B cell (primary cell): ENCODE results near the gene VKORC1. TPM values are rescaled to one million over a fixed set of nuclear protein-coding genes. Genes with fewer than 3 reads are reported as not detected.

Experiments
- ATAC-seq: fragments of 200-7000 bp; cut with Tn5 transposase; one replicate; pipeline ENCODE4 v1.10.0; 2021; ENCODE audit warnings: low read depth, mild to moderate bottlenecking, moderate number of reproducible peaks, moderate library complexity
- CTCF ChIA-PET: fragments of 350-600 bp; sonication (Branson Sonifier 250); formaldehyde crosslinking; loops from one replicate; lab custom pipeline; 2021; ENCODE audit warnings: antibody characterized with exemption, inconsistent platforms; lab: Charles Lee
- POLR2A ChIA-PET: fragments of 350-600 bp; sonication (Branson Sonifier 250); formaldehyde crosslinking; loops from one replicate; lab custom pipeline; 2021; ENCODE audit warnings: antibody characterized with exemption; lab: Charles Lee
- DNase-seq: peaks from one replicate; pipeline ENCODE4 v3.0.0; 2013
- H2AFZ ChIP-seq: 2 replicates; pipeline ENCODE4 v1.6.1; 2012; ENCODE audit warnings: mild to moderate bottlenecking, low read depth, low read length; ENCODE audit not compliant: insufficient read depth, poor library complexity, severe bottlenecking
- H3K27ac ChIP-seq, 2 donors: 1 replicate in 1 of 2; 2 replicates in 1 of 2; pipeline ENCODE4 v1.5.1; 2012 to 2013; ENCODE audit warnings: low read length in 2 of 2, mild to moderate bottlenecking in 2 of 2, moderate library complexity in 1 of 2
- H3K27me3 ChIP-seq, 4 experiments: fragments of 200-600 bp in 1 of 4; sonication (generic) in 1 of 4; replicated peaks in 1 of 4; 1 replicate in 2 of 4; 2 replicates in 2 of 4; pipeline versions ENCODE4 v1.6.1 to v1.7.0; 2013 to 2016; ENCODE audit warnings: low read length in 3 of 4, mild to moderate bottlenecking in 2 of 4, mixed read lengths in 1 of 4, moderate library complexity in 1 of 4; ENCODE audit not compliant: insufficient read depth in 4 of 4, control insufficient read depth in 3 of 4; ENCODE audit errors: control extremely low read depth in 1 of 4
- H3K36me3 ChIP-seq, 2 experiments: replicated peaks in 1 of 2; 1 replicate in 1 of 2; 2 replicates in 1 of 2; pipeline versions ENCODE4 v1.6.1 to v1.7.1; 2013; ENCODE audit warnings: low read length in 1 of 2; ENCODE audit not compliant: insufficient read depth in 2 of 2, control insufficient read depth in 1 of 2; ENCODE audit errors: control extremely low read depth in 1 of 2, extremely low read depth in 1 of 2
- H3K4me1 ChIP-seq, 2 donors: fragments of 200-600 bp in 1 of 2; sonication (generic) in 1 of 2; 1 replicate in 1 of 2; 2 replicates in 1 of 2; pipeline versions ENCODE4 v1.5.1 to v1.6.1; 2013 to 2017; ENCODE audit warnings: low read length in 2 of 2; ENCODE audit not compliant: control insufficient read depth in 2 of 2, insufficient read depth in 2 of 2
- H3K4me2 ChIP-seq: replicated peaks from 2 replicates; pipeline ENCODE3; 2012; ENCODE audit warnings: mild to moderate bottlenecking, low read depth, low read length; ENCODE audit not compliant: poor library complexity, severe bottlenecking
- H3K4me3 ChIP-seq, 5 experiments: fragments of 200-600 bp in 1 of 5; sonication (generic) in 1 of 5; 1 replicate in 3 of 5; 2 replicates in 2 of 5; pipeline versions ENCODE4 v1.5.1 to v1.7.0; 2011 to 2016; ENCODE audit warnings: low read length in 4 of 5, mild to moderate bottlenecking in 4 of 5, low read depth in 2 of 5, control low read depth in 1 of 5, moderate library complexity in 1 of 5; ENCODE audit not compliant: insufficient read depth in 1 of 5; ENCODE audit errors: control extremely low read depth in 1 of 5, extremely low read depth in 1 of 5
- H3K79me2 ChIP-seq: fragments of 200-600 bp; sonication (generic); one replicate; pipeline ENCODE4 v1.6.0; 2016; ENCODE audit warnings: low read length; ENCODE audit not compliant: control insufficient read depth, insufficient read depth
- H3K9ac ChIP-seq: fragments of 200-600 bp; sonication (generic); 2 replicates; pipeline ENCODE4 v1.6.1; 2017; ENCODE audit warnings: mild to moderate bottlenecking, low read length, moderate library complexity
- H3K9me3 ChIP-seq, 3 donors: one replicate each; pipeline versions ENCODE4 v1.6.1 to v1.7.1; 2013; ENCODE audit warnings: low read length in 2 of 3; ENCODE audit not compliant: control insufficient read depth in 2 of 3, insufficient read depth in 1 of 3; ENCODE audit errors: control extremely low read depth in 1 of 3
- H4K20me1 ChIP-seq: 2 replicates; pipeline ENCODE4 v1.6.0; 2012; ENCODE audit warnings: mild to moderate bottlenecking, low read length; ENCODE audit not compliant: insufficient read depth, control insufficient read depth, poor library complexity, severe bottlenecking
- H3K27ac Mint-ChIP-seq: one replicate; pipeline ENCODE4 v1.8.0; 2021; ENCODE audit warnings: mixed read lengths
- H3K27me3 Mint-ChIP-seq: one replicate; pipeline ENCODE4 v1.8.0; 2021; ENCODE audit warnings: mixed read lengths
- H3K4me1 Mint-ChIP-seq: one replicate; pipeline ENCODE4 v1.8.0; 2021; ENCODE audit warnings: mixed read lengths
- H3K4me3 Mint-ChIP-seq: one replicate; pipeline ENCODE4 v1.8.0; 2021; ENCODE audit warnings: mixed read lengths
- H3K9me3 Mint-ChIP-seq: one replicate; pipeline ENCODE4 v1.8.0; 2022; ENCODE audit warnings: mixed read lengths; ENCODE audit not compliant: insufficient read depth
- EZH2 ChIP-seq: IDR thresholded peaks from 2 replicates; pipeline ENCODE4 v1.6.1; 2012; ENCODE audit warnings: borderline replicate concordance, low read depth, mild to moderate bottlenecking, moderate library complexity, low read length; ENCODE audit not compliant: insufficient read depth, poor library complexity, severe bottlenecking
- WGBS: methylation state at CpG from one replicate; pipeline ENCODE4 v1.1.5; 2013; ENCODE audit warnings: missing lambda C conversion rate; ENCODE audit not compliant: insufficient coverage; 5-methylcytosine and 5-hydroxymethylcytosine counted together
- intact Hi-C: fragments of 100-400 bp; cut with micrococcal nuclease; formaldehyde crosslinking; loops from one replicate; pipeline ENCODE4 v1.10.0; 2022
- polyA plus RNA-seq: library from polyadenylated mRNA; depleted of rRNA; stranded (reverse); fragments of >200 nt; gene quantifications from 2 replicates; pipeline ENCODE4 v1.2.3, GENCODE V29; 2012
- total RNA-seq, 2 donors: library from RNA; stranded (reverse); fragments of 120-200 nt in 1 of 2; gene quantifications; 1 replicate in 1 of 2; 2 replicates in 1 of 2; pipeline versions ENCODE4 v1.2.3 to v1.2.4, GENCODE V29; 2013 to 2022
- TF ChIP-seq, protein P1 (sequence below): fragments of 200-600 bp; IDR thresholded peaks from one replicate; pipeline ENCODE4 v1.8.0; 2022; ENCODE audit warnings: antibody characterized with exemption, mild to moderate bottlenecking

Gene VKORC1
- total and polyA plus RNA-seq, 2 donors (not counting 1 experiment from before 2014, with no cell fraction given) = 31.8 to 45.7 TPM

- WGBS = 82% methylated on average over 56 of the region's 56 CpGs
- no peaks in the 10 kb centered on the region for H3K27me3 ChIP-seq
- Mint-ChIP-seq H3K9me3 (no peaks in the 10 kb centered on the region), H3K27ac (no peak overlapping the region), H3K4me3 (no peak overlapping the region), H3K4me1 (peaks cover 12% of the 10 kb centered on the region), H3K27me3 (no peaks in the 10 kb centered on the region)
- TF ChIP-seq, protein P1, sequence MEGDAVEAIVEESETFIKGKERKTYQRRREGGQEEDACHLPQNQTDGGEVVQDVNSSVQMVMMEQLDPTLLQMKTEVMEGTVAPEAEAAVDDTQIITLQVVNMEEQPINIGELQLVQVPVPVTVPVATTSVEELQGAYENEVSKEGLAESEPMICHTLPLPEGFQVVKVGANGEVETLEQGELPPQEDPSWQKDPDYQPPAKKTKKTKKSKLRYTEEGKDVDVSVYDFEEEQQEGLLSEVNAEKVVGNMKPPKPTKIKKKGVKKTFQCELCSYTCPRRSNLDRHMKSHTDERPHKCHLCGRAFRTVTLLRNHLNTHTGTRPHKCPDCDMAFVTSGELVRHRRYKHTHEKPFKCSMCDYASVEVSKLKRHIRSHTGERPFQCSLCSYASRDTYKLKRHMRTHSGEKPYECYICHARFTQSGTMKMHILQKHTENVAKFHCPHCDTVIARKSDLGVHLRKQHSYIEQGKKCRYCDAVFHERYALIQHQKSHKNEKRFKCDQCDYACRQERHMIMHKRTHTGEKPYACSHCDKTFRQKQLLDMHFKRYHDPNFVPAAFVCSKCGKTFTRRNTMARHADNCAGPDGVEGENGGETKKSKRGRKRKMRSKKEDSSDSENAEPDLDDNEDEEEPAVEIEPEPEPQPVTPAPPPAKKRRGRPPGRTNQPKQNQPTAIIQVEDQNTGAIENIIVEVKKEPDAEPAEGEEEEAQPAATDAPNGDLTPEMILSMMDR = no peak
- TF ChIP-seq EZH2 = no peak
- no peak overlapping the region for H3K4me2 ChIP-seq
- H3K79me2 ChIP-seq = no peaks in the 10 kb centered on the region
- POLR2A ChIA-PET = no interaction called here
- H3K4me3 ChIP-seq = no peak overlapping the region
- H3K4me1 ChIP-seq = no peaks in the 10 kb centered on the region
- H2AFZ ChIP-seq = no peak overlapping the region
- peaks cover 0 to 20% of the 10 kb centered on the region in 2 experiments for H3K36me3 ChIP-seq
- intact Hi-C loops = no loop called here
- ATAC-seq = no peak
- no peak for DNase-seq
- no peak overlapping the region for H3K27ac ChIP-seq
- no peaks in the 10 kb centered on the region for H3K9me3 ChIP-seq
- no peak overlapping the region for H3K9ac ChIP-seq
- no peaks in the 10 kb centered on the region for H4K20me1 ChIP-seq
- CTCF ChIA-PET = no interaction called here
Measured at GRCh38 chr16:31063843-31064611, 30.6 kb downstream of the VKORC1 start.

- no peaks in the 10 kb centered on the region for H3K27me3 Mint-ChIP-seq
- peaks cover 10% of the 10 kb centered on the region for H3K4me1 Mint-ChIP-seq
- H3K4me3 Mint-ChIP-seq = no peak overlapping the region
- peaks cover 0 to 20% of the 10 kb centered on the region in 2 experiments for H3K36me3 ChIP-seq
- intact Hi-C loops = no loop called here
- no peak overlapping the region for H3K4me2 ChIP-seq
- H3K79me2 ChIP-seq = no peaks in the 10 kb centered on the region
- no peaks in the 10 kb centered on the region for H3K4me1 ChIP-seq
- TF ChIP-seq, protein P1 = no peak
- TF ChIP-seq EZH2 = no peak
- ATAC-seq (no peak), DNase-seq (no peak)
- no peaks in the 10 kb centered on the region for H3K9me3 Mint-ChIP-seq
- CTCF ChIA-PET = no interaction called here
- peak overlapping the region; percentile 7 for H3K27ac Mint-ChIP-seq
- no peak overlapping the region for H3K9ac ChIP-seq
- no peaks in the 10 kb centered on the region for H4K20me1 ChIP-seq
- WGBS = 96% methylated on average over 9 of the region's 9 CpGs
- no peak overlapping the region for H3K27ac ChIP-seq
- no peaks in the 10 kb centered on the region for H3K27me3 ChIP-seq
- H3K9me3 ChIP-seq = no peaks in the 10 kb centered on the region
- H3K4me3 ChIP-seq = no peak overlapping the region
- POLR2A ChIA-PET = interaction anchor here (0.7 kb wide), 1 partner anchor 427 kb away, joined by 3 read pairs; no protein-coding TSS in a partner anchor
- no peak overlapping the region for H2AFZ ChIP-seq
Measured at GRCh38 chr16:31063495-31063842, 31.1 kb downstream of the VKORC1 start.
